Tibial artery (tissue), 4 donors: ENCODE results near the gene LUZP1.
"Not testable (repeated sequence)": the region's sequence is repeated elsewhere in the genome, so short reads cannot be mapped to it uniquely, and the experiment has no call there.

Experiments used
- DNase-seq, 2 donors: peaks; one replicate each; pipeline ENCODE4 v3.0.0-alpha.2; 2019
- H3K27ac ChIP-seq, 2 donors: fragments of 200-600 bp; sonication (generic) in 1 of 2; 1 replicate in 1 of 2; 2 replicates in 1 of 2; pipeline ENCODE4 v1.5.1; 2018 to 2019; ENCODE audit warnings: mild to moderate bottlenecking in 1 of 2
- H3K27me3 ChIP-seq, 2 donors: fragments of 200-600 bp; sonication (generic) in 1 of 2; one replicate each; pipeline versions ENCODE4 v1.5.1 to v1.6.0; 2016 to 2019
- H3K36me3 ChIP-seq, 3 donors: fragments of 200-600 bp; sonication (generic) in 2 of 3; one replicate each; pipeline ENCODE4 v1.5.1; 2016 to 2019; ENCODE audit warnings: mild to moderate bottlenecking in 2 of 3
- H3K4me1 ChIP-seq, 4 donors: fragments of 200-600 bp; sonication (generic) in 2 of 4; 1 replicate in 3 of 4; 2 replicates in 1 of 4; pipeline ENCODE4 v1.5.1; 2016 to 2019
- H3K4me3 ChIP-seq, 2 donors: fragments of 200-600 bp; sonication (generic) in 1 of 2; 1 replicate in 1 of 2; 2 replicates in 1 of 2; pipeline ENCODE4 v1.5.1; 2018 to 2019; ENCODE audit warnings: mild to moderate bottlenecking in 2 of 2
- H3K9me3 ChIP-seq, 3 donors: fragments of 200-600 bp; sonication (generic) in 1 of 3; one replicate each; pipeline ENCODE4 v1.5.1; 2016 to 2019
- intact Hi-C: fragments of 100-400 bp; cut with DNase I; formaldehyde crosslinking; loops from one replicate; pipeline ENCODE4 v1.15.0; 2023; ENCODE audit warnings: low total_unique reads
- TF ChIP-seq, protein P1 (sequence below), 2 experiments: fragments of 200-600 bp in 1 of 2; fragments of 450-650 bp in 1 of 2; IDR thresholded peaks; one replicate each; pipeline ENCODE4 v1.5.1; 2017 to 2019; ENCODE audit warnings: antibody characterized with exemption in 2 of 2, mild to moderate bottlenecking in 1 of 2, moderate library complexity in 1 of 2

The LUZP1 gene

DNA sequence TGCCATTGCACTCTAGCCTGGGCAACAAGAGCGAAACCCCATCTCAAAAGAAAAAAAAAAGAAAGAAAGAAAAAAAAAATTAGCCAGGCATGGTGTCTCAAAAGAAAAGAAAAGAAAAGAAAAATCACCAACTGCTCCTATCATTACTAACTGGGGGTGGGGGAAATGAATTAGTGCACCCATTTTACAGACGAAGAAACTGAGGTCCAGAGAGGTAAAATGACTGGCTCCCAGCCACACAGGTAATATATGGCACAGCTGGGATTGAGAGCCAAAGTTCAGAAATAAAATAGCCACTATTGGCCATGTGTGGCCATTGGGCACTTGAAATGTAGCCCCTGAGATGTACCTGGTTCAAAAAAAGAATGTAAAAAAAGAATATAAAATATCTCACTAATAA, 39.9 kb upstream of the LUZP1 start:
- intact Hi-C loops = no loop called here
- TF ChIP-seq, protein P1, sequence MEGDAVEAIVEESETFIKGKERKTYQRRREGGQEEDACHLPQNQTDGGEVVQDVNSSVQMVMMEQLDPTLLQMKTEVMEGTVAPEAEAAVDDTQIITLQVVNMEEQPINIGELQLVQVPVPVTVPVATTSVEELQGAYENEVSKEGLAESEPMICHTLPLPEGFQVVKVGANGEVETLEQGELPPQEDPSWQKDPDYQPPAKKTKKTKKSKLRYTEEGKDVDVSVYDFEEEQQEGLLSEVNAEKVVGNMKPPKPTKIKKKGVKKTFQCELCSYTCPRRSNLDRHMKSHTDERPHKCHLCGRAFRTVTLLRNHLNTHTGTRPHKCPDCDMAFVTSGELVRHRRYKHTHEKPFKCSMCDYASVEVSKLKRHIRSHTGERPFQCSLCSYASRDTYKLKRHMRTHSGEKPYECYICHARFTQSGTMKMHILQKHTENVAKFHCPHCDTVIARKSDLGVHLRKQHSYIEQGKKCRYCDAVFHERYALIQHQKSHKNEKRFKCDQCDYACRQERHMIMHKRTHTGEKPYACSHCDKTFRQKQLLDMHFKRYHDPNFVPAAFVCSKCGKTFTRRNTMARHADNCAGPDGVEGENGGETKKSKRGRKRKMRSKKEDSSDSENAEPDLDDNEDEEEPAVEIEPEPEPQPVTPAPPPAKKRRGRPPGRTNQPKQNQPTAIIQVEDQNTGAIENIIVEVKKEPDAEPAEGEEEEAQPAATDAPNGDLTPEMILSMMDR (IDR thresholded peaks at IDR 0.05) = no peak
- H3K4me3 ChIP-seq = no peak overlapping the region
- no peak for DNase-seq
- H3K27ac ChIP-seq = no peak overlapping the region
- no peaks in the 10 kb centered on the region for H3K36me3 ChIP-seq
- H3K27me3 ChIP-seq = peaks cover 0 to 50% of the 10 kb centered on the region in 2 donors
- no peaks in the 10 kb centered on the region for H3K4me1 ChIP-seq
- no peaks in the 10 kb centered on the region for H3K9me3 ChIP-seq

DNA sequence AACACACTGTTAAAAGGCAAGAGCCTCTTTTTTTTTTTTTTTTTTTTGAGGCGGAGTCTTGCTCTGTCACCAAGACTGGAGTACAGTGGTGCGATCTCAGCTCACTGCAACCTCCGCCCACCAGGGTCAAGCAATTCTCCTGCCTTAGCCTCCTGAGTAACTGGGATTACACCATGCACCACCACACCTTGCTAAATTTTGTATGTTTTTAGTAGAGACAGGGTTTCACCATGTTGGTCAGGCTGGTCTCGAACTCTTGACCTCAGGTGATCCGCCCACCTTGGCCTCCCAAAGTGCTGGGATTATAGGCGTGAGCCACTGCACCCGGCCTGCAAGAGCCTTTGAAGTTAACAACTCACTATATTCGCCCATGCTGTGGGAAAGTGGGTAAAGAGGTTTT, 39.1 kb upstream of the LUZP1 start:
- peaks cover 0 to 46% of the 10 kb centered on the region in 2 donors for H3K27me3 ChIP-seq
- intact Hi-C loops, H3K27ac ChIP-seq, H3K4me3 ChIP-seq, H3K4me1 ChIP-seq, H3K36me3 ChIP-seq, DNase-seq, H3K9me3 ChIP-seq: not testable (repeated sequence)

DNA sequence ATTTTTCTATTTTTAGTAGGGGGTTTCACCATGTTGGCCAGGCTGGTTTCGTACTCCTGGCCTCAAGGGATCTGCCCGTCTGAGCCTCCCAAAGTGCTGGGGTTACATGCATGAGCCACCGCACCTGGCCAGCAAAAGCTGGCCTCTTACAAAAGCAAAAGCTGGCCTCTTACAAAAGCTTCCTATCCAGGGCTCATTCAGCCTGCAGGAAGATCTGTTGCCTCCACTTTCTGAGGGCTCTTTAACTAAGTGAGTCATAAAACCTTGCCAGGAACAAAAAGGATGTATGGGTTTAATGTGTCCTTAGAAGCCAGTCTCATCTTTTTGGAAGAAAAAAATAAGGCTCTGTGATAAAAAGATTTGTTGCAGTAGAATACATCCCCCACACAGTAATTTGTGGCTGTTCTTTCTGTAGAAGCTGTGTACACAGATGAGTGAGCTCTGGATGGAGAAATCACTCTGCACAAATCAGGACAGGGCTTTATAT, 33.6 kb upstream of the LUZP1 start:
- intact Hi-C loops = no loop called here
- no peak for DNase-seq
- Histone ChIP-seq H3K9me3 (no peaks in the 10 kb centered on the region), H3K27ac (no peak overlapping the region), H3K4me1 (no peaks in the 10 kb centered on the region), H3K4me3 (no peak overlapping the region), H3K27me3 (peaks cover 0 to 16% of the 10 kb centered on the region in 2 donors), H3K36me3 (no peaks in the 10 kb centered on the region)
- TF ChIP-seq, protein P1 (IDR thresholded peaks at IDR 0.05) = no peak

DNA sequence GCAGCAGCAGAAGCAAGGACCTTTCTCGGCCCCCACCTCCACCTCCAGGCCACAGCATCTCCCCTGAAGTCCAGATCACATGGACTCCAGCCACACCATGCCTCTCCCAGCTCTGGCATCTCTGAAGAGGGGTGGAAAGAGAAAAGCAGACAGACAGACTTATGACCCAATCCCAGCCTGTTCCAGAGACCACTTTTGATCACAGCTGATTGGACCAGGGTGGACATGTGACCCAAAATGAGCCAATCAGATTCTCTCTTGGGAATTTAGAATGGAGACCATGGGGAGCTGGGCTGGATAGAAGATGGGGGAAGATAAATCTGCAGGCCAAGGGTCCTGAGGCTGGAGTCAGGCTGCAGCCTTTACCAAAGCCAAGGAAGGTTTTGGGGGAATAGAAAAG, 32.2 kb upstream of the LUZP1 start:
- H3K27ac ChIP-seq = no peak overlapping the region
- peaks cover 0 to 7% (median 0%) of the 10 kb centered on the region in 4 donors for H3K4me1 ChIP-seq
- H3K9me3 ChIP-seq = no peaks in the 10 kb centered on the region
- TF ChIP-seq, protein P1 (IDR thresholded peaks at IDR 0.05) = no peak
- H3K27me3 ChIP-seq = peaks cover 0 to 8% of the 10 kb centered on the region in 2 donors
- intact Hi-C loops = no loop called here
- no peak for DNase-seq
- H3K36me3 ChIP-seq = no peaks in the 10 kb centered on the region
- H3K4me3 ChIP-seq = no peak overlapping the region

DNA sequence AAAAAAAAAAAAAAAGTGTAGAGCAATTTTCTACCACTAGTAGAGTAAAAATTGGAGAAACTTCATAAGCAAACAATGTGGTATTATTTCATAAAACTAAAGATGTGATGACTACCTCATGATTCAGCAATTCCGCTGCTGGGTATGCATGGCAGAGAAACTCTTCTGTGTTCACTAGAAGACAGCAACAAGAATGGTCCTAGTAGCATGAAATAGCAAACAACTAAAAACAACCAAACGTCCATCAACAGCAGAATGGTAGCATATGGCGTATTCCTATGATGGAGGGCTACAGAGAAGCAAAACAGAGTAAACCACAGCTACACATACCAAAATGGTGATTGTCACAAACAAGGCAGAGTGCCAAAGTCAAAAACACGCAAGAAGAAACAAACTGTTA, 29.7 kb upstream of the LUZP1 start:
- no peaks in the 10 kb centered on the region for H3K36me3 ChIP-seq
- no peak for DNase-seq
- peaks cover 0 to 7% (median 0%) of the 10 kb centered on the region in 4 donors for H3K4me1 ChIP-seq
- peaks cover 0 to 7% of the 10 kb centered on the region in 2 donors for H3K27me3 ChIP-seq
- H3K9me3 ChIP-seq = no peaks in the 10 kb centered on the region
- H3K27ac ChIP-seq = no peak overlapping the region
- TF ChIP-seq, protein P1 (IDR thresholded peaks at IDR 0.05) = no peak
- no peak overlapping the region for H3K4me3 ChIP-seq
- intact Hi-C loops = no loop called here

DNA sequence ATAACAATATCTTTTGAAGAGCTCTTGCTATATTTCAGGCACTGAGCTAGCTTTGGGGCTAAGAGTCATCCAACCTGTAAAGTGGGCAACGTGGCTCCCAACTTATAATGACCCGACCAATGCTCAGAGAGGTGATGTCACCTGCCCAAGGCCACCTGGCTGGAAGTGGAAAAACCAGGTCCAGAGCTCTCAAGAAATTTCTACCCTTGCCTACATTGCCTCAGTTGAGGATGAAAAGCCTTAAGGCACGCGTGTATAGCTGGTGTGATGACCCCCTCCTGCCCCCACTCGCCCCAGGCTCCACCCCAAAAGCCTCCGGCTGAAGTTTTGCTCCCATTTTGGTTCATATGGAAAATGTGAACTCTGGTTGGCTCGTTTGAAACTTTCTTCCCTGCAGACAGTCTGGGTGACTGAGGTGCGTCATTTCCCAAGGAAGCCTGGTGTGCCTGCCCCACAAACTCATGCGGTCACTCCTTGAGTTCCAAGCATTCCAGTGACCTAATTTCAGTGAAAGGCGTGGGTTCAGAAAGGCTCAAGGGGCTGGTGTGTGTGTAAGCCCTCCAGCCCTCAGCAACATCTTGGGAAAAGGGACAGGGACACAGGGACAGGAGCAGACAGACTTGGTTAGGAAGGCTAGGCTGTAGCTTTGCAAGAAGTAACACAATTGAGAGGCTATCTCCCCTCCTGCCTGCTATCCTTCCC, 28.1 kb upstream of the LUZP1 start:
- Histone ChIP-seq H3K36me3 (no peaks in the 10 kb centered on the region), H3K4me3 (no peak overlapping the region), H3K27me3 (peaks cover 0 to 7% of the 10 kb centered on the region in 2 donors), H3K9me3 (no peaks in the 10 kb centered on the region), H3K4me1 (peaks cover 0 to 7% (median 0%) of the 10 kb centered on the region in 4 donors), H3K27ac (no peak overlapping the region)
- no peak for DNase-seq
- intact Hi-C loops = loop anchor here (2.0 kb wide), 1 partner anchor 52 kb away; no protein-coding TSS in a partner anchor
- TF ChIP-seq, protein P1 (IDR thresholded peaks at IDR 0.05) = no peak
